WTC11 (cell line): Measurements from ENCODE around the gene KCTD21. TPM values are rescaled to one million over a fixed set of nuclear protein-coding genes. Genes with fewer than 3 reads are reported as not detected.

Experiments used
- ATAC-seq: fragments of 200-7000 bp; cut with Tn5 transposase; 2 replicates; pipeline ENCODE4 v1.10.0; 2021; ENCODE audit warnings: mild to moderate bottlenecking, moderate library complexity
- CTCF ChIA-PET: fragments of 300-600 bp; sonication (Branson Sonifier 250); formaldehyde crosslinking; loops from one replicate; lab custom pipeline; 2021; ENCODE audit warnings: antibody characterized with exemption; lab: Charles Lee
- POLR2A ChIA-PET: fragments of 350-600 bp; sonication (Branson Sonifier 250); formaldehyde crosslinking; loops from one replicate; lab custom pipeline; 2021; ENCODE audit warnings: antibody characterized with exemption; lab: Charles Lee
- DNase-seq: peaks from one replicate; pipeline ENCODE4 v3.0.0; 2021; ENCODE audit warnings: low spot score
- H3K27ac Mint-ChIP-seq: 2 replicates; pipeline ENCODE4 v1.8.0; 2021; ENCODE audit warnings: mixed read lengths
- H3K27me3 Mint-ChIP-seq: 2 replicates; pipeline ENCODE4 v1.8.0; 2021; ENCODE audit warnings: low read depth, mild to moderate bottlenecking, moderate library complexity, mixed read lengths
- H3K36me3 Mint-ChIP-seq: 2 replicates; pipeline ENCODE4 v1.8.0; 2021; ENCODE audit warnings: mixed read lengths
- H3K4me1 Mint-ChIP-seq: 2 replicates; pipeline ENCODE4 v1.8.0; 2022; ENCODE audit warnings: mixed read lengths
- H3K4me3 Mint-ChIP-seq: 2 replicates; pipeline ENCODE4 v1.8.0; 2021; ENCODE audit warnings: mild to moderate bottlenecking, moderate library complexity, mixed read lengths
- H3K9me3 Mint-ChIP-seq: 2 replicates; pipeline ENCODE4 v1.8.0; 2021; ENCODE audit warnings: mixed read lengths
- ATF3 ChIP-seq: sonication (generic); formaldehyde crosslinking; conservative IDR thresholded peaks from 2 replicates; pipeline ENCODE4 v1.8.1; 2022; ENCODE audit warnings: mild to moderate bottlenecking, missing genetic modification reagents
- CREM ChIP-seq: sonication (generic); formaldehyde crosslinking; IDR thresholded peaks from 2 replicates; pipeline ENCODE4 v1.8.1; 2022; ENCODE audit warnings: mild to moderate bottlenecking, missing genetic modification reagents, moderate library complexity
- E2F1 ChIP-seq: sonication (generic); formaldehyde crosslinking; IDR thresholded peaks from 2 replicates; pipeline ENCODE4 v1.8.0; 2022; ENCODE audit warnings: mild to moderate bottlenecking, missing genetic modification reagents
- E2F5 ChIP-seq: sonication (generic); formaldehyde crosslinking; IDR thresholded peaks from 2 replicates; pipeline ENCODE4 v1.8.1; 2022; ENCODE audit warnings: mild to moderate bottlenecking, moderate library complexity, missing genetic modification reagents
- ERG ChIP-seq: fragments of 250-450 bp; sonication (Bioruptor Pico); IDR thresholded peaks from 2 replicates; pipeline ENCODE4 v1.8.0; 2021; ENCODE audit warnings: mild to moderate bottlenecking
- FOXK1 ChIP-seq: sonication (generic); formaldehyde crosslinking; IDR thresholded peaks from 2 replicates; pipeline ENCODE4 v1.8.0; 2022; ENCODE audit warnings: mild to moderate bottlenecking, moderate library complexity, missing genetic modification reagents
- FOXP4 ChIP-seq: sonication (generic); formaldehyde crosslinking; IDR thresholded peaks from 2 replicates; pipeline ENCODE4 v1.8.0; 2022; ENCODE audit warnings: mild to moderate bottlenecking, missing genetic modification reagents
- GTF2I ChIP-seq: fragments of 250-450 bp; sonication (Bioruptor Pico); conservative IDR thresholded peaks from 2 replicates; pipeline ENCODE4 v1.4.0; 2021; ENCODE audit warnings: mild to moderate bottlenecking
- HMGA2 ChIP-seq: fragments of 250-450 bp; sonication (Bioruptor Pico); IDR thresholded peaks from 2 replicates; pipeline ENCODE4 v1.4.0; 2021; ENCODE audit warnings: mild to moderate bottlenecking, moderate library complexity
- IRF1 ChIP-seq: sonication (generic); formaldehyde crosslinking; IDR thresholded peaks from 2 replicates; pipeline ENCODE4 v1.8.0; 2023; ENCODE audit warnings: missing genetic modification reagents
- NFYB ChIP-seq: sonication (generic); formaldehyde crosslinking; conservative IDR thresholded peaks from 2 replicates; pipeline ENCODE4 v1.8.0; 2022; ENCODE audit warnings: low read depth, missing genetic modification reagents
- NR1H2 ChIP-seq: sonication (generic); formaldehyde crosslinking; IDR thresholded peaks from 2 replicates; pipeline ENCODE4 v1.9.0; 2021; ENCODE audit warnings: mild to moderate bottlenecking, moderate library complexity, missing genetic modification reagents
- TP53 ChIP-seq: sonication (generic); formaldehyde crosslinking; IDR thresholded peaks from 2 replicates; pipeline ENCODE4 v1.8.1; 2023; ENCODE audit warnings: mild to moderate bottlenecking, missing genetic modification reagents
- USF1 ChIP-seq: sonication (generic); formaldehyde crosslinking; IDR thresholded peaks from 2 replicates; pipeline ENCODE4 v1.8.0; 2022; ENCODE audit warnings: mild to moderate bottlenecking, missing genetic modification reagents
- ZMAT4 ChIP-seq: fragments of 250-450 bp; sonication (Bioruptor Pico); IDR thresholded peaks from 2 replicates; pipeline ENCODE4 v1.9.0; 2021; ENCODE audit warnings: mild to moderate bottlenecking
- ZNF121 ChIP-seq: sonication (generic); formaldehyde crosslinking; IDR thresholded peaks from 2 replicates; pipeline ENCODE4 v1.8.0; 2023; ENCODE audit warnings: missing genetic modification reagents
- ZNF532 ChIP-seq: fragments of 250-450 bp; sonication (Bioruptor Pico); IDR thresholded peaks from 2 replicates; pipeline ENCODE4 v1.9.0; 2021; ENCODE audit warnings: mild to moderate bottlenecking, borderline replicate concordance
- total RNA-seq: library from RNA; stranded (reverse); gene quantifications from 3 replicates; pipeline ENCODE4 v1.2.3, GENCODE V29; 2021

Gene KCTD21
- total RNA-seq, 1 experiment from 2014 or later, result 2.8 TPM

GRCh38 chr11:78200553-78200952 lies 12.1 kb upstream of the KCTD21 start (continued):
- no peak for TF ChIP-seq FOXP4 (CRISPR knock-in tag)
- TF ChIP-seq E2F1 (CRISPR knock-in tag), result no peak
- no peak for TF ChIP-seq TP53 (CRISPR knock-in tag)
- no peak for TF ChIP-seq USF1
- TF ChIP-seq E2F5 (CRISPR knock-in tag), result no peak
- no peak for TF ChIP-seq GTF2I (CRISPR knock-in tag)
- no peak for TF ChIP-seq FOXK1 (CRISPR knock-in tag)
- TF ChIP-seq ZNF532 (CRISPR knock-in tag), result no peak
- no peak for TF ChIP-seq NR1H2 (CRISPR knock-in tag)

- Mint-ChIP-seq H3K36me3 (peaks cover 3% of the 10 kb centered on the region; the same call in 1 of the 2 replicates), H3K27ac (no peak overlapping the region), H3K9me3 (no peaks in the 10 kb centered on the region), H3K27me3 (no peaks in the 10 kb centered on the region), H3K4me1 (peaks cover 5% of the 10 kb centered on the region), H3K4me3 (no peak overlapping the region)
- CTCF ChIA-PET, result no interaction called here
- no peak for DNase-seq
- ATAC-seq, result no peak
- POLR2A ChIA-PET, result no interaction called here
- no peak for TF ChIP-seq ATF3 (CRISPR knock-in tag)
- TF ChIP-seq ERG (CRISPR knock-in tag), result no peak
- TF ChIP-seq CREM (CRISPR knock-in tag), result no peak
- no peak for TF ChIP-seq ZNF121 (CRISPR knock-in tag)
- TF ChIP-seq NR1H2 (CRISPR knock-in tag), result no peak
- no peak for TF ChIP-seq ZMAT4 (CRISPR knock-in tag)
- no peak for TF ChIP-seq NFYB
- TF ChIP-seq IRF1, result no peak
- no peak for TF ChIP-seq HMGA2
- TF ChIP-seq TP53 (CRISPR knock-in tag), result no peak
These were observed 11.6 kb upstream of the KCTD21 start for GRCh38 chr11:78200061-78200460.
